Epithelial cell of esophagus (primary cell): ENCODE results near the gene IKZF5.

Experiments used
- DNase-seq: peaks from one replicate; pipeline ENCODE4 v3.0.0; 2010; ENCODE audit warnings: low read depth
- H3K4me3 ChIP-seq: 2 replicates; pipeline ENCODE4 v1.5.1; 2011; ENCODE audit warnings: mild to moderate bottlenecking, low read length, control low read depth
- TF ChIP-seq, protein P1 (sequence below): IDR thresholded peaks from 2 replicates; pipeline ENCODE4 v1.5.1; 2011; ENCODE audit warnings: low read depth, mild to moderate bottlenecking, low read length, control low read depth, inconsistent platforms; ENCODE audit not compliant: insufficient read depth; ENCODE audit errors: missing control alignments

The IKZF5 gene

DNA sequence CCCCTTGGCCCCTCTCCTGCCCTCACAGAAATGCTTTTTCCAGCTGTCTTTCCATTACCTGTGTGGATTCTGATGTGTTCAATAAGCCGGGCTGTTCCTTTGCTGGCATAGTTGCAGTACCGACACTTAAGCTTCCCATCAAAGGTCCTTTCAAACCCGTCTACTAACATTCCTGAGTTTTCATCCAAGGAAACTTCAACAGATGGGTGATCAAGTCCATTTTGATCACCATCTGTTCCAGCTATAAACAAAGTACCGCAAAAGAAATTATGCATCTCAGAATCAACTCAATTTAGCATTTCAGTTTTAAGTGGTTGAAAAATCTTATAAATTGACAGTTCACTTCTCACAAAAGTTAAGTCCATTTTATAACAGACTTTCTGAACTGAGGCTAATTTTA, 12.7 kb downstream of the IKZF5 start:
- TF ChIP-seq, protein P1, sequence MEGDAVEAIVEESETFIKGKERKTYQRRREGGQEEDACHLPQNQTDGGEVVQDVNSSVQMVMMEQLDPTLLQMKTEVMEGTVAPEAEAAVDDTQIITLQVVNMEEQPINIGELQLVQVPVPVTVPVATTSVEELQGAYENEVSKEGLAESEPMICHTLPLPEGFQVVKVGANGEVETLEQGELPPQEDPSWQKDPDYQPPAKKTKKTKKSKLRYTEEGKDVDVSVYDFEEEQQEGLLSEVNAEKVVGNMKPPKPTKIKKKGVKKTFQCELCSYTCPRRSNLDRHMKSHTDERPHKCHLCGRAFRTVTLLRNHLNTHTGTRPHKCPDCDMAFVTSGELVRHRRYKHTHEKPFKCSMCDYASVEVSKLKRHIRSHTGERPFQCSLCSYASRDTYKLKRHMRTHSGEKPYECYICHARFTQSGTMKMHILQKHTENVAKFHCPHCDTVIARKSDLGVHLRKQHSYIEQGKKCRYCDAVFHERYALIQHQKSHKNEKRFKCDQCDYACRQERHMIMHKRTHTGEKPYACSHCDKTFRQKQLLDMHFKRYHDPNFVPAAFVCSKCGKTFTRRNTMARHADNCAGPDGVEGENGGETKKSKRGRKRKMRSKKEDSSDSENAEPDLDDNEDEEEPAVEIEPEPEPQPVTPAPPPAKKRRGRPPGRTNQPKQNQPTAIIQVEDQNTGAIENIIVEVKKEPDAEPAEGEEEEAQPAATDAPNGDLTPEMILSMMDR = no peak
- no peak overlapping the region for H3K4me3 ChIP-seq
- no peak for DNase-seq

- H3K4me3 ChIP-seq = no peak overlapping the region
- TF ChIP-seq, protein P1 = no peak
- DNase-seq = no peak
Measured at GRCh38 chr10:122993797-122994336, 14.7 kb downstream of the IKZF5 start.

GRCh38 chr10:122992031-122992585, 16.5 kb downstream of the IKZF5 start:
- DNase-seq = no peak
- TF ChIP-seq, protein P1 = no peak
- H3K4me3 ChIP-seq = no peak overlapping the region

GRCh38 chr10:122990278-122990677, 18.3 kb downstream of the IKZF5 start:
- peak; percentile 36 for DNase-seq

DNA sequence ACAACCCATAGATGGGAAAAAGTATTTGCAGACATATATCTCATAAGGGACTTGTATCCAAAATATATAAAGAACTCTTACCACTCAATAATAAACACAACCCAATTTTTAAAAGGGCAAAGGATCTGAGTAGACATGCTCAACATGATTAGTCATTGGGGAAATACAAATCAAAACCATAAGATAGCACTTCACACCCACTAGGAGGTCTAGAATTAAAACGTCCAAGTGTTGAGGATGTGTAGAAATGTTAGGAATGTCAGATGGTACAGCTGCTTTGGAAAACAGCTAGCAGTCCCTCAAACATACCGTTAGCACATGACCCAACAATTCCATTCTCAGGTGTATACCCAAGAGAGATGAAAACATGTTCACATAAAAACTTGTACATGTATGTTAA, 20.1 kb downstream of the IKZF5 start:
- DNase-seq = no peak
- H3K4me3 ChIP-seq = no peak overlapping the region
- TF ChIP-seq, protein P1 = no peak

More at GRCh38 chr10:122990278-122990677, 18.3 kb downstream of the IKZF5 start:
- TF ChIP-seq, protein P1 = no peak
- H3K4me3 ChIP-seq = no peak overlapping the region

DNA sequence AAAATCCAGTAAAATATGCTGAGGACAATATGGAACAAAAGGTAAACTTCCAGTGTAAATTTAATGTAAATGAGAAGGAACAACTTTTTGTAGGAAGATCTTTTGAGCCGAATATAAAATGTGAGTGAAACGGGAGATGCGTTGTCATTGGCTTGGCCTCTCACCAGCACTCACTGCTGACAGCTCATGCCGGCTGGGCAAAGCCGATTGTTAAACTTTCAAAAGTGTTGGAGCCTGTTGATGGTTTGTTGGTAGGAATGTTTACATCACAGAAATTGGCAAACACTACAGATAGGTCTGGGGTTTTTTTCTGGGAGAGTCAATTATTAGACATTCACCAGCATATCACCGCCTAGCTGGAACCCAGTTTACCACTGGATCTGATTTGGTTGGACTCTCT, 22.3 kb downstream of the IKZF5 start:
- no peak for DNase-seq
- H3K4me3 ChIP-seq = no peak overlapping the region
- TF ChIP-seq, protein P1 = no peak

DNA sequence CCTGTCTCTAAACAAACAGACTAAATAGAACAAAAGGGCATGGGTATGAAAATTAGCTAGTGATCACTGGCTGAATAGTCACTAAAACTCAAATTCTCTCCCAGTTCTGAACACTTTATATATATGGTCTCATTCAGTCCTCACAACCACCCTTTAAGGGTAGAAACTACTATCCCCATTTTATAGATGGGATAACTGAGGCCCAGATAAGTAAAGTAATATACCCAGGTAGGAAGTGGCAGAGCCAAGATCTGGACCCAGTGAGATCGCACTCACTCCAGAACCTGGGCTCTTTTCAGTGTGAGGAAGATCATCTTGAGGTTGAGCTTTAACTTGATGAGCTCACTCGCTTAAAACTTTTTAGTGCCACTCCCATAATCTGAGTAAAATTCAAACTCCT, 23.9 kb downstream of the IKZF5 start:
- H3K4me3 ChIP-seq = no peak overlapping the region
- TF ChIP-seq, protein P1 = no peak
- no peak for DNase-seq
